Effector memory CD4-positive, alpha-beta T cell (primary cell): ENCODE data around the gene RPGRIP1L.
"Not testable (repeated sequence)": the region's sequence is repeated elsewhere in the genome, so short reads cannot be mapped to it uniquely, and the experiment has no call there.

Source experiments
- DNase-seq, 3 donors: peaks; one replicate each; pipeline ENCODE4 v3.0.0-alpha.2; 2020
- H3K27ac ChIP-seq: 2 replicates; pipeline ENCODE4 v1.7.0; 2013; ENCODE audit warnings: mild to moderate bottlenecking, low read length, moderate library complexity; ENCODE audit not compliant: insufficient read depth, poor library complexity, severe bottlenecking
- H3K27me3 ChIP-seq: replicated peaks from 2 replicates; pipeline ENCODE4 v1.7.0; 2013; ENCODE audit warnings: mild to moderate bottlenecking, low read length; ENCODE audit not compliant: insufficient read depth, control insufficient read depth, poor library complexity, severe bottlenecking
- H3K36me3 ChIP-seq: 2 replicates; pipeline ENCODE4 v1.7.0; 2013; ENCODE audit warnings: mild to moderate bottlenecking, low read length, moderate library complexity; ENCODE audit not compliant: control insufficient read depth, insufficient read depth
- H3K4me1 ChIP-seq: 2 replicates; pipeline ENCODE4 v1.7.0; 2013; ENCODE audit warnings: low read length, mild to moderate bottlenecking; ENCODE audit not compliant: control insufficient read depth, insufficient read depth, poor library complexity, severe bottlenecking
- H3K4me3 ChIP-seq: 2 replicates; pipeline ENCODE4 v1.7.0; 2013; ENCODE audit warnings: low read length, low read depth, mild to moderate bottlenecking; ENCODE audit not compliant: insufficient read depth, poor library complexity, severe bottlenecking
- H3K9me3 ChIP-seq: 2 replicates; pipeline ENCODE4 v1.7.0; 2013; ENCODE audit warnings: mild to moderate bottlenecking, low read length, moderate library complexity; ENCODE audit not compliant: control insufficient read depth

Gene RPGRIP1L

GRCh38 chr16:53713403-53714204 is 9.9 kb upstream of the RPGRIP1L start:
- DNase-seq, result no peak
- no peak overlapping the region for H3K4me3 ChIP-seq
- no peaks in the 10 kb centered on the region for H3K27me3 ChIP-seq
- H3K36me3 ChIP-seq, result no peaks in the 10 kb centered on the region
- no peaks in the 10 kb centered on the region for H3K4me1 ChIP-seq
- H3K9me3 ChIP-seq, result no peaks in the 10 kb centered on the region
- H3K27ac ChIP-seq, result no peak overlapping the region

GRCh38 chr16:53712065-53712464 is 8.4 kb upstream of the RPGRIP1L start:
- Histone ChIP-seq H3K4me3 (no peak overlapping the region), H3K36me3 (no peaks in the 10 kb centered on the region), H3K9me3 (no peaks in the 10 kb centered on the region), H3K27me3 (no peaks in the 10 kb centered on the region), H3K27ac (no peak overlapping the region), H3K4me1 (no peaks in the 10 kb centered on the region)
- no peak for DNase-seq

GRCh38 chr16:53711390-53711789 is 7.7 kb upstream of the RPGRIP1L start:
- H3K4me3 ChIP-seq, result no peak overlapping the region
- H3K36me3 ChIP-seq, result no peaks in the 10 kb centered on the region
- H3K27ac ChIP-seq, result no peak overlapping the region
- no peak for DNase-seq
- no peaks in the 10 kb centered on the region for H3K27me3 ChIP-seq
- H3K9me3 ChIP-seq, result no peaks in the 10 kb centered on the region
- no peaks in the 10 kb centered on the region for H3K4me1 ChIP-seq

- Histone ChIP-seq H3K9me3 (no peaks in the 10 kb centered on the region), H3K4me1 (peaks cover 8% of the 10 kb centered on the region), H3K4me3 (no peak overlapping the region), H3K27me3 (no peaks in the 10 kb centered on the region), H3K36me3 (no peaks in the 10 kb centered on the region), H3K27ac (no peak overlapping the region)
- no peak for DNase-seq
Measured at GRCh38 chr16:53708490-53708889, 4.8 kb upstream of the RPGRIP1L start.

- Histone ChIP-seq H3K4me1 (peaks cover 11% of the 10 kb centered on the region), H3K27ac (no peak overlapping the region), H3K27me3 (no peaks in the 10 kb centered on the region), H3K9me3 (no peaks in the 10 kb centered on the region), H3K36me3 (no peaks in the 10 kb centered on the region), H3K4me3 (no peak overlapping the region)
- DNase-seq, result no peak
Measured at GRCh38 chr16:53707671-53708070, 4.0 kb upstream of the RPGRIP1L start.

GRCh38 chr16:53704445-53704813 is 770 bp upstream of the RPGRIP1L start:
- no peaks in the 10 kb centered on the region for H3K9me3 ChIP-seq
- no peaks in the 10 kb centered on the region for H3K27me3 ChIP-seq
- H3K4me1 ChIP-seq, result peaks cover 11% of the 10 kb centered on the region
- no peak for DNase-seq
- peak overlapping the region; percentile 70 for H3K4me3 ChIP-seq
- no peaks in the 10 kb centered on the region for H3K36me3 ChIP-seq
- peak overlapping the region; percentile 57 for H3K27ac ChIP-seq

- H3K4me1 ChIP-seq, DNase-seq, H3K4me3 ChIP-seq, H3K27ac ChIP-seq, H3K27me3 ChIP-seq, H3K36me3 ChIP-seq, H3K9me3 ChIP-seq: not testable (repeated sequence)
Measured at GRCh38 chr16:53698271-53698670, 5.4 kb downstream of the RPGRIP1L start.

- Histone ChIP-seq H3K27ac (no peak overlapping the region), H3K27me3 (no peaks in the 10 kb centered on the region), H3K4me1 (no peaks in the 10 kb centered on the region), H3K36me3 (no peaks in the 10 kb centered on the region), H3K4me3 (no peak overlapping the region), H3K9me3 (no peaks in the 10 kb centered on the region)
- no peak for DNase-seq
Measured at GRCh38 chr16:53695070-53695469, 8.6 kb downstream of the RPGRIP1L start.

- no peaks in the 10 kb centered on the region for H3K36me3 ChIP-seq
- H3K4me3 ChIP-seq, result no peak overlapping the region
- no peak overlapping the region for H3K27ac ChIP-seq
- no peak for DNase-seq
- no peaks in the 10 kb centered on the region for H3K4me1 ChIP-seq
- no peaks in the 10 kb centered on the region for H3K9me3 ChIP-seq
- H3K27me3 ChIP-seq, result no peaks in the 10 kb centered on the region
Measured at GRCh38 chr16:53693320-53693719, 10.3 kb downstream of the RPGRIP1L start.

GRCh38 chr16:53692146-53692545 is 11.5 kb downstream of the RPGRIP1L start:
- Histone ChIP-seq H3K9me3 (no peaks in the 10 kb centered on the region), H3K4me1 (no peaks in the 10 kb centered on the region), H3K36me3 (no peaks in the 10 kb centered on the region), H3K27ac (no peak overlapping the region), H3K4me3 (no peak overlapping the region), H3K27me3 (no peaks in the 10 kb centered on the region)
- DNase-seq, result no peak
